ENCODE measurements around the gene HK2.

HK2 gene

GRCh38 chr2:74871414-74871813 is 37.5 kb downstream of the HK2 start:
- DNase-seq (ENCODE audit: low read depth in 1 of 2, low spot score in 1 of 2): no peak
- H3K27me3 ChIP-seq (ENCODE audit: insufficient read depth, poor library complexity, severe bottlenecking): no peaks in the 10 kb centered on the region
- H3K4me3 ChIP-seq (replicated peaks; ENCODE audit: insufficient read depth, low read length): no peak overlapping the region
- TF ChIP-seq SPI1 (IDR thresholded peaks at IDR 0.05; ENCODE audit: borderline replicate concordance, low read depth) (no peak), REST (IDR thresholded peaks at IDR 0.05; ENCODE audit: insufficient replicate concordance, low read depth) (no peak), GABPA (IDR thresholded peaks at IDR 0.05; ENCODE audit: low read depth) (no peak), POLR2AphosphoS5 (IDR thresholded peaks at IDR 0.05; ENCODE audit: low read depth) (no peak), CTCF (IDR thresholded peaks at IDR 0.05; ENCODE audit: insufficient read depth, low read length) (no peak)
- no peak overlapping the region for H3K27ac ChIP-seq (replicated peaks)

- Histone ChIP-seq H3K27me3 (ENCODE audit: insufficient read depth, poor library complexity, severe bottlenecking) (no peaks in the 10 kb centered on the region), H3K4me3 (replicated peaks; ENCODE audit: insufficient read depth, low read length) (no peak overlapping the region), H3K27ac (replicated peaks) (no peak overlapping the region)
- no peak for TF ChIP-seq REST (IDR thresholded peaks at IDR 0.05; ENCODE audit: insufficient replicate concordance, low read depth)
- DNase-seq (ENCODE audit: low read depth in 1 of 2, low spot score in 1 of 2): peak in 1 of 2 experiments; percentile 42
These were observed 38.5 kb downstream of the HK2 start for GRCh38 chr2:74872389-74872836.

GRCh38 chr2:74873012-74873665 is 39.2 kb downstream of the HK2 start:
- no peak overlapping the region for H3K27ac ChIP-seq (replicated peaks)

More at GRCh38 chr2:74873012-74873665, 39.2 kb downstream of the HK2 start:
- DNase-seq (ENCODE audit: low read depth in 1 of 2, low spot score in 1 of 2): no peak
- Histone ChIP-seq H3K4me3 (replicated peaks; ENCODE audit: insufficient read depth, low read length) (no peak overlapping the region), H3K27me3 (ENCODE audit: insufficient read depth, poor library complexity, severe bottlenecking) (no peaks in the 10 kb centered on the region)
- no peak for TF ChIP-seq POLR2AphosphoS5 (IDR thresholded peaks at IDR 0.05; ENCODE audit: low read depth)
- TF ChIP-seq SPI1 (IDR thresholded peaks at IDR 0.05; ENCODE audit: borderline replicate concordance, low read depth): no peak
- TF ChIP-seq REST (IDR thresholded peaks at IDR 0.05; ENCODE audit: insufficient replicate concordance, low read depth): no peak
- TF ChIP-seq CTCF (IDR thresholded peaks at IDR 0.05; ENCODE audit: insufficient read depth, low read length): no peak
- no peak for TF ChIP-seq GABPA (IDR thresholded peaks at IDR 0.05; ENCODE audit: low read depth)
